Endothelial cell of umbilical vein (primary cell): ENCODE results near the gene GK2.

Experiments
- CTCF ChIP-seq, 2 donors: IDR thresholded peaks; 1 replicate in 1 of 2; 2 replicates in 1 of 2; pipeline ENCODE4 v1.5.1; 2011; ENCODE audit warnings: low read length in 2 of 2, mild to moderate bottlenecking in 2 of 2, moderate library complexity in 2 of 2, control low read depth in 1 of 2, inconsistent platforms in 1 of 2, low read depth in 1 of 2; ENCODE audit not compliant: insufficient read depth in 1 of 2; ENCODE audit errors: extremely low read depth in 1 of 2
- MAX ChIP-seq: IDR thresholded peaks from 2 replicates; pipeline ENCODE4 v1.6.1; 2011; ENCODE audit not compliant: insufficient read depth, insufficient read length
- POLR2A ChIP-seq: IDR thresholded peaks from 2 replicates; pipeline ENCODE4 v1.6.1; 2012; ENCODE audit warnings: low read depth, mild to moderate bottlenecking, control low read depth, low read length

GRCh38 chr4:79454656-79455055 is 46.6 kb upstream of the GK2 start:
- TF ChIP-seq POLR2A (no peak), CTCF (IDR thresholded peaks at IDR 0.05; ENCODE audit: extremely low read depth in 1 of 2, insufficient read depth in 1 of 2, low read depth in 1 of 2, low read length in 2 of 2) (no peak), MAX (no peak)
